ENCODE data around the gene HIF3A. TPM values are rescaled to one million over a fixed set of nuclear protein-coding genes. Genes with fewer than 3 reads are reported as not detected.

HIF3A gene
- total and polyA plus RNA-seq, 11 donors, result 32.8 to 117 (median 63.4) TPM

DNA sequence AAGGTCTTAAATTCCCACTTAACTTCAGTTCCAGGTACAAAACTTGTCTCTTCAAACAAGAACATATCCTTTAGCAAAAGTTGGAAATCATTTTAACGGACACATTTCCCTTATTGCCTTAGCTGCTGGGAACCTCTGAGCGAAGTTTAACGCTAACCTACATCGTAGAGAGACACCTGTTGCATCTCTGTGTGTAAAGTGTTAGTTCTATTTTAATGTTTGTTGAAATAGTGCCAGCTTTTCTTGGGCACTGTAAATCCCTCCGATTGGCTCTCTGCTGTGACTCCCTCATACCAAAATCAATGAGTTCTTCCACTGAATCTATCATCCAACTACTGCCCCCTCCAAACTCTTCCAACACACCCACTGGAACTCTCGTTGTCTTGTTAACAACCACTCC is 2.3 kb upstream of the HIF3A start:
- no peak for DNase-seq
- intact Hi-C loops (cut with DNase I), result loop anchor here in 1 of 10 donors (10.0 kb wide), 1 partner anchor 80 kb away; no protein-coding TSS in a partner anchor
- H3K4me1 ChIP-seq, result peaks cover 0 to 28% (median 22%) of the 10 kb centered on the region in 12 donors
- no peak overlapping the region for H3K4me3 ChIP-seq
- H3K27ac ChIP-seq, result no peak overlapping the region
- peaks cover 0 to 6% (median 0%) of the 10 kb centered on the region in 9 donors for H3K27me3 ChIP-seq
- ATAC-seq, result no peak
- WGBS, 4 donors, result 66 to 74% (median 71%) methylated on average over 6 of the region's 6 CpGs
- peaks cover 0 to 19% (median 7%) of the 10 kb centered on the region in 12 donors for H3K9me3 ChIP-seq
- TF ChIP-seq, protein P1, sequence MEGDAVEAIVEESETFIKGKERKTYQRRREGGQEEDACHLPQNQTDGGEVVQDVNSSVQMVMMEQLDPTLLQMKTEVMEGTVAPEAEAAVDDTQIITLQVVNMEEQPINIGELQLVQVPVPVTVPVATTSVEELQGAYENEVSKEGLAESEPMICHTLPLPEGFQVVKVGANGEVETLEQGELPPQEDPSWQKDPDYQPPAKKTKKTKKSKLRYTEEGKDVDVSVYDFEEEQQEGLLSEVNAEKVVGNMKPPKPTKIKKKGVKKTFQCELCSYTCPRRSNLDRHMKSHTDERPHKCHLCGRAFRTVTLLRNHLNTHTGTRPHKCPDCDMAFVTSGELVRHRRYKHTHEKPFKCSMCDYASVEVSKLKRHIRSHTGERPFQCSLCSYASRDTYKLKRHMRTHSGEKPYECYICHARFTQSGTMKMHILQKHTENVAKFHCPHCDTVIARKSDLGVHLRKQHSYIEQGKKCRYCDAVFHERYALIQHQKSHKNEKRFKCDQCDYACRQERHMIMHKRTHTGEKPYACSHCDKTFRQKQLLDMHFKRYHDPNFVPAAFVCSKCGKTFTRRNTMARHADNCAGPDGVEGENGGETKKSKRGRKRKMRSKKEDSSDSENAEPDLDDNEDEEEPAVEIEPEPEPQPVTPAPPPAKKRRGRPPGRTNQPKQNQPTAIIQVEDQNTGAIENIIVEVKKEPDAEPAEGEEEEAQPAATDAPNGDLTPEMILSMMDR (IDR thresholded peaks at IDR 0.05), result no peak
- TF ChIP-seq POLR2A (IDR thresholded peaks at IDR 0.05), result no peak
- no peaks in the 10 kb centered on the region for H3K36me3 ChIP-seq

DNA sequence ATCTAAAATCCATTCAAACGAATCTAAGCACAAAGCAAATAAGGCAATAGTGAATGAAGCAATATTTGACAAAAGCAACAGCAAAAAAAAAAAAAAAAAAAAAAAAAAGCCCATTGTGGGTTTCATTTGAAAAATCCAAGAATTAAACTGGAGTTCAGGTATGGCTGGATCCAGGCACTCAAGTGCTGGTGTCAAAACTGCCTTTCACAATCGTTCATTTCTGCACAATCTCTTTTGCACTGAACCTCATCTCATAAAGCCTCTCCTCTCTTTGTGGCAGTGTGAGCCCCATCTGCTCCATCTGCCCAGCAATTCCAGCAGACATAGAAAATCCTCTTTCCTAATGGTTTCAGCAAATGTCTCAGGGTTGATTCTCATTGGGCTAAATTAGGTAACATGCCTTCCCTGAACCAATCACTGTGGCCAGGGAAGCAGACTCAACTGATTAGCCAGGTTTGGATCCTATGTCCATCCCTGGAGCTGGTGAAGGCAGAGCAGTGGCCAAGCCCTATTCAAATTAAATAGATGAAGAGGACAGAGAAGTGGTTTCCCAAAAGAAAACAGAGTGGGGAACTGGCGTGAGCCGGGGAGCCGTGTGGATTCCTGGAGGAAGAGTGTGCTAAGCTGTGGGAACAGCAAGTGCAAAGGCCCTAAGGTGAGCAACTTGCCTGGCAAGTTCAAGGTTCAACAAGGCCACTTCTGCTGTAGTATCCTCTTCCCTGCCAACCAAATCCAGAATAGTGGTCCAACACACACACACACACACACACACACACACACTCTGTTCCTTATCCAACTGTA is 1.2 kb upstream of the HIF3A start:
- no peak overlapping the region for H3K4me3 ChIP-seq
- TF ChIP-seq POLR2A (IDR thresholded peaks at IDR 0.05), result no peak
- TF ChIP-seq, protein P1 (IDR thresholded peaks at IDR 0.05), result no peak
- ATAC-seq (no peak), DNase-seq (no peak)
- 73 to 85% (median 78%) methylated on average over 5 of the region's 5 CpGs for WGBS, 4 donors
- intact Hi-C loops (cut with DNase I), result loop anchor here in 1 of 10 donors (10.0 kb wide), 1 partner anchor 79 kb away; no protein-coding TSS in a partner anchor
- peaks cover 3 to 36% (median 29%) of the 10 kb centered on the region in 12 donors for H3K4me1 ChIP-seq
- H3K36me3 ChIP-seq, result no peaks in the 10 kb centered on the region
- H3K27ac ChIP-seq, result peak overlapping the region in 2 of 12 donors; percentile 97 to 98
- peaks cover 0 to 6% (median 0%) of the 10 kb centered on the region in 9 donors for H3K27me3 ChIP-seq
- H3K9me3 ChIP-seq, result peaks cover 0 to 8% (median 0%) of the 10 kb centered on the region in 12 donors

DNA sequence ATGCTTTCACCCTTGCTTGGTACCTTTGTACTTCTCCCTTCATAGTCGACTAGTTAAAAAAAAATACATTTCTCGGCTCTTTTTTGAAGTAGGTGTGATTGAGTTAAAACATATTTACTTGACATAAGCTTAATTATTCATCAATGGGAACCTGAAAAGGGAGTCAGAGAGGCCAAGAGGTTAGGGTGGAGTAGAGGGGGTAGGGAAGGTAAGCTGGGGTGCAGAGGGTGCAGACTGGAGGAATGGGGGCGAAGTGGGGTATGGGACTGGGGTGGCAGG is 701 bp upstream of the HIF3A start:
- TF ChIP-seq POLR2A (IDR thresholded peaks at IDR 0.05), result no peak
- TF ChIP-seq, protein P1 (IDR thresholded peaks at IDR 0.05), result no peak
- Histone ChIP-seq H3K27ac (peak overlapping the region in 2 of 12 donors; percentile 97 to 98), H3K36me3 (no peaks in the 10 kb centered on the region), H3K9me3 (peaks cover 0 to 4% (median 0%) of the 10 kb centered on the region in 12 donors), H3K4me1 (peaks cover 3 to 42% (median 32%) of the 10 kb centered on the region in 12 donors), H3K4me3 (no peak overlapping the region), H3K27me3 (peaks cover 0 to 6% (median 0%) of the 10 kb centered on the region in 9 donors)
- intact Hi-C loops (cut with DNase I), result loop anchor here in 1 of 10 donors (10.0 kb wide), 1 partner anchor 79 kb away; no protein-coding TSS in a partner anchor
- ATAC-seq (no peak), DNase-seq (no peak)
- WGBS, 4 donors, result 51 to 61% (median 56%) methylated on average over 3 of the region's 3 CpGs

Measured in heart left ventricle (tissue), 16 donors.